ENCODE data around the gene KDM6A.
"Not testable (repeated sequence)": the region's sequence is repeated elsewhere in the genome, so short reads cannot be mapped to it uniquely, and the experiment has no call there.

The KDM6A gene

GRCh38 chrX:45031830-45032378, 158.9 kb downstream of the KDM6A start:
- no peak overlapping the region for H3K4me3 ChIP-seq (ENCODE audit: low read length)
- no peak for DNase-seq (ENCODE audit: low read depth)
- TF ChIP-seq CTCF (conservative IDR thresholded peaks at IDR 0.05; ENCODE audit: low read depth, low read length), result no peak

GRCh38 chrX:45035071-45035470, 162.1 kb downstream of the KDM6A start:
- H3K4me3 ChIP-seq (ENCODE audit: low read length), result no peak overlapping the region
- no peak for DNase-seq (ENCODE audit: low read depth)
- TF ChIP-seq CTCF (conservative IDR thresholded peaks at IDR 0.05; ENCODE audit: low read depth, low read length), result no peak

GRCh38 chrX:45036161-45036560, 163.2 kb downstream of the KDM6A start:
- no peak for TF ChIP-seq CTCF (conservative IDR thresholded peaks at IDR 0.05; ENCODE audit: low read depth, low read length)
- H3K4me3 ChIP-seq (ENCODE audit: low read length), result no peak overlapping the region
- DNase-seq (ENCODE audit: low read depth), result no peak

GRCh38 chrX:45040137-45040536, 167.1 kb downstream of the KDM6A start:
- not testable (repeated sequence) for H3K4me3 ChIP-seq (ENCODE audit: low read length)

GRCh38 chrX:45046417-45046816, 173.4 kb downstream of the KDM6A start:
- DNase-seq (ENCODE audit: low read depth), result no peak

More at GRCh38 chrX:45040137-45040536, 167.1 kb downstream of the KDM6A start:
- DNase-seq (ENCODE audit: low read depth), result not testable (repeated sequence)

GRCh38 chrX:45050558-45050957, 177.6 kb downstream of the KDM6A start:
- TF ChIP-seq CTCF (conservative IDR thresholded peaks at IDR 0.05; ENCODE audit: low read depth, low read length), result no peak

More at GRCh38 chrX:45046417-45046816, 173.4 kb downstream of the KDM6A start:
- no peak for TF ChIP-seq CTCF (conservative IDR thresholded peaks at IDR 0.05; ENCODE audit: low read depth, low read length)
- no peak overlapping the region for H3K4me3 ChIP-seq (ENCODE audit: low read length)

GRCh38 chrX:45056428-45057145, 183.6 kb downstream of the KDM6A start:
- no peak for DNase-seq (ENCODE audit: low read depth)
- TF ChIP-seq CTCF (conservative IDR thresholded peaks at IDR 0.05; ENCODE audit: low read depth, low read length), result no peak

More at GRCh38 chrX:45050558-45050957, 177.6 kb downstream of the KDM6A start:
- no peak for DNase-seq (ENCODE audit: low read depth)
- H3K4me3 ChIP-seq (ENCODE audit: low read length), result no peak overlapping the region

GRCh38 chrX:45059906-45060305, 186.9 kb downstream of the KDM6A start:
- DNase-seq (ENCODE audit: low read depth); H3K4me3 ChIP-seq (ENCODE audit: low read length): not testable (repeated sequence)

More at GRCh38 chrX:45056428-45057145, 183.6 kb downstream of the KDM6A start:
- H3K4me3 ChIP-seq (ENCODE audit: low read length), result no peak overlapping the region
